H54 (cell line): ENCODE data around the gene PLEKHA1.

Source experiments
- DNase-seq: peaks from one replicate; pipeline ENCODE4 v3.0.0; 2011; ENCODE audit warnings: low spot score, mixed read lengths; ENCODE audit not compliant: insufficient read length
- FAIRE-seq: peaks from 3 replicates; lab custom pipeline; 2011; peaks lifted over from hg19 to GRCh38; lab: Jason Lieb, UNC
- POLR2A ChIP-seq: IDR thresholded peaks from 2 replicates; pipeline ENCODE4 v1.6.1; 2011; ENCODE audit warnings: low read depth, mild to moderate bottlenecking, low read length

Gene PLEKHA1

DNA sequence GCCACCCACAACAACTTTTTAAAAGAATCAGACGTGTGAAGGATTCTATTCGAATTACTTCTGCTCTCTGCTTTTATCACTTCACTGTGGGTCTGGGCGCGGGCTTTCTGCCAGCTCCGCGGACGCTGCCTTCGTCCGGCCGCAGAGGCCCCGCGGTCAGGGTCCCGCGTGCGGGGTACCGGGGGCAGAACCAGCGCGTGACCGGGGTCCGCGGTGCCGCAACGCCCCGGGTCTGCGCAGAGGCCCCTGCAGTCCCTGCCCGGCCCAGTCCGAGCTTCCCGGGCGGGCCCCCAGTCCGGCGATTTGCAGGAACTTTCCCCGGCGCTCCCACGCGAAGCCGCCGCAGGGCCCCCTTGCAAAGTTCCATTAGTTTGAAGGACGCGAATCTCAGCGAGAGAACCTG lies 86.4 kb downstream of the PLEKHA1 start:
- FAIRE-seq: no peak
- TF ChIP-seq POLR2A: no peak
- no peak for DNase-seq

GRCh38 chr10:122461367-122461728 lies 86.8 kb downstream of the PLEKHA1 start, which contains the start of gene HTRA1:
HTRA1 (plus strand) TSS chr10:122461553; CDS start chr10:122461653, 100 bp downstream.
- FAIRE-seq (no peak), DNase-seq (peak; percentile 68)
- 0 out of 2 replicates have a peak, but pooled peaks have one; percentile 6 for TF ChIP-seq POLR2A

GRCh38 chr10:122461729-122462532 lies 87.4 kb downstream of the PLEKHA1 start:
- TF ChIP-seq POLR2A: peak; percentile 4; the same call in 1 of the 2 replicates
- FAIRE-seq (no peak), DNase-seq (no peak)

DNA sequence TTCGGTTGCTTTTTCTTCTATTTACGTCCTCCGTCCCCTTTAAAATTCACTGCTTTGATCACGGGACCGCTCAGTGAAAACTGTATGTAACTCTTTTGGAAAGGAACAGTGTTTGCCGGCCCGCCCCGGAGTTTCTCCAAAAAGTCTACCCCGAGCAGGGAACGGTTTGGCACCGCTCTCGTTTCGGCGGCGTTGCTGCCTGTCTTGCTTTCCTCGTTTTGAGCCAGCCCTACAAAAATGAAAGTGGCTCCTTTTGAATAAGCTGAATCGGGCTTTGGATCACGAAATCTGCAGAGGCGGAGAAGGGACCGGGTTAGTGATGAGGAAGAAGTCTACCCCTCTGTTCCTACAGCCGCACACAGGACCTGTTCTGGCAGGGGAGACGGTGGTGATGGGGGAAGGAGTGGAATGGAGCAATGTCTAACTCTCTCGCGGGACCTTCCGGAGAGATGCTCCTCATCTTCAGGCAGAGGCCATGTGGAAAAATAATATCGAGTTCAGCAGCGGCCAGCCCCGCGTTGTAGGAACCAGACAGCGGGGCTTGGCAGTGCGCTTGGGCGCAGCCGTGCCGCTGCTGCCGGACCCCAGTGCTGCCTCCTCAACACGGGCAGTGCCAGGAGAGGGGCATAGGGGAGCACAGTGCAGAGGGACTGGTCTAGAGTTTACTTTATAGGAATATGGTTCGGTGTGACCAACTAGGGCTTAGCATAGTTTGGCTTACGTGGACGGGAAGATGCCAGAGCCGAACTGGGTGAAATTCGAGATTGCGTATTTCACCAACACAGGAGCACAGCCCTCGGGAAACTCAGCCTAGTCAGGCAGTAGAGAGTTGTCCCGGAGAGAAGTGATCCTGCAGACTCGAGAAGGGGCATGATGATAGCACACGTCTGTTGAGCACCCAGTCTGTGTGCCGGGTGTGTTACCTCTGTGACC lies 88.3 kb downstream of the PLEKHA1 start:
- no peak for FAIRE-seq
- DNase-seq: no peak

GRCh38 chr10:122463466-122464249 lies 89.2 kb downstream of the PLEKHA1 start:
- TF ChIP-seq POLR2A: no peak
- FAIRE-seq (no peak), DNase-seq (no peak)

More for the DNA sequence above, 88.3 kb downstream of the PLEKHA1 start:
- no peak for TF ChIP-seq POLR2A

DNA sequence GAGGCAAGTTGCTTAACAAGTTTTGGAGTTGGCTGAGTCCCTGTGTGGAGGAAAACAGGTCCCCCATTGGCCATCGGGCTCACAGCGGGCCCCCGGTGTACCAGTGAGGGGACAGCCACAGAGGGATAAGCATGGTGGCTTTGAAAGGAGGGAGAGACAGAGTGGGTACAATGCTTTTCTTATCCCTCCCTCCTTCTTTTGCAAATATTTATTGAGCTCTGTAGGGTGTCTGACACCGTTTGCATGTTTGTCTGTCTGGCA lies 89.7 kb downstream of the PLEKHA1 start:
- FAIRE-seq (no peak), DNase-seq (no peak)
- TF ChIP-seq POLR2A: no peak

DNA sequence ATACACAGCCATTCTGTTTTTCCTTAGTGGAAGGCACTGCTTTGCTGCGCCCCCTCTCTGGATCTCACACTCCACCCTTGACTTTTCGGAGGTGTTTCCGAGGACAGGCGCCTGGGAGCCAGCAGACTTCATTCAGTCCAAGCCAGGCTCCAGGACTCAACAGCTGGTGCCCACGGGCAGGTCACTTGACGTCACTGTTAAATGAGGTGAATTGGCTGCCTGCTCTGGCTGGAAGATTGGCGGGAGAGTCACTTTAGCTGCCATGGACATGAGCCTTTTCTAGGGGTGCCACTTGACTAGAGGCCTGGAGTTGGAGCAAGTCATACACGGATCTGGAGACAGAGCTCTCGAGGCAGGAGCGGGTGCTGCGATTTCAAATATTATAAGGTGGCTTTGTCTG lies 90.1 kb downstream of the PLEKHA1 start:
- FAIRE-seq: no peak
- TF ChIP-seq POLR2A: no peak
- no peak for DNase-seq

GRCh38 chr10:122465401-122466040 lies 91.0 kb downstream of the PLEKHA1 start:
- FAIRE-seq: no peak
- TF ChIP-seq POLR2A: no peak
- DNase-seq: no peak

DNA sequence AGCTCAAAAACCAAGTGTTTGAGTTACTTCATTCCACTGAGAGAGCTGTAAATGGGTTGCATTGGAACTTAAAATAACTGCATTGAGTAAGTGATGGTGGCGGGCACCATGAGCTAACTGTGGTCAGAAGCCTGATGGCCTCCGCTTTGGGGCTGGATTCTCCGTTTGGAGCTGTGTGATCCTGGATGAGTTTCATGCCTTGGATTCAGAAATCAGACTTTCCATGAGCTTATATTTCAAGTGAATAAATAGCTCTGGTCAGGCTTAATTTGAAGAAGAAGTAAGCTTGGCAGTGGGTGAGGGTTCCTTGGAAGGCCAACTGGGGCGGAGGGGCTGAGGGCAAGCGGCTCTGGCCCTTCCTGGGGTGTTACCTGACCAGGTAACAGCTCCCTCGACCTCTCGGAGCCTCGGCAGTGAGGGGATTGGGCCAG lies 92.5 kb downstream of the PLEKHA1 start:
- FAIRE-seq (no peak), DNase-seq (no peak)
- no peak for TF ChIP-seq POLR2A

GRCh38 chr10:122467701-122468100 lies 93.2 kb downstream of the PLEKHA1 start:
- no peak for TF ChIP-seq POLR2A
- FAIRE-seq: no peak

DNA sequence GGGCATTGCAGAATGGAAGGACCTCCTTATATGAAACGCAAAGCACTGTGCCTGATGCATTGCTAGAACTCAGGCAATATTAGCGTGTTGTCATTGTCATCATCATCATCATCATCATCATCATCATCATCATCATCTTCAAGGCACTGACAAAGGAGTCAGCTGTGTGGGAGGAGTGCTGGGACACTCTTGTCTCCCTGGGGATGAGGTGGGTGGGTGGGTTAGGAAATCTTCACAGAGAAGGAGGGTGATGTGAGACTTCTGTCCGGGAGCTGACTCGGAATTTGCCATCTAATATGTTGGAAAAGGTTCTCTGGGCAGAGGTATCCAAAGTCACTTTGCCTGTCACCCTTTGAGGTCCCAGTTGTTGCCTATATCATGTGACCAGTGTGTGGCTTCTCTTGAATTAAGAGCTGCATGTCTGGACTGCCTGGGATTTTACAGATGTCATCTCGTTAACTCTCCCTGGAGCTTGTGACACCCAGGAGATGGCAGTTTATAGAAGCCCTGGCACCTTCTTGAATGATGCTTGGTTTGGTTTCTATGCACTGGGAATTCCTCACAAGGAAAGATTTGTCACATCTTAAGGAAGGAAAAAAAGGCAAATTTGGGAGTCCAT lies 93.9 kb downstream of the PLEKHA1 start:
- DNase-seq (no peak), FAIRE-seq (no peak)
- TF ChIP-seq POLR2A: no peak

More at GRCh38 chr10:122467701-122468100, 93.2 kb downstream of the PLEKHA1 start:
- DNase-seq: no peak

GRCh38 chr10:122468926-122469781 lies 94.6 kb downstream of the PLEKHA1 start:
- FAIRE-seq: peak; percentile 57
- DNase-seq: peak; percentile 65
- no peak for TF ChIP-seq POLR2A
